Epithelial cell of prostate (primary cell): Measurements from ENCODE around the gene MDGA2.
"Not testable (repeated sequence)": the region's sequence is repeated elsewhere in the genome, so short reads cannot be mapped to it uniquely, and the experiment has no call there.

ENCODE experiments used
- DNase-seq: peaks from one replicate; pipeline ENCODE4 v3.0.0-alpha.2; 2011; ENCODE audit warnings: low read depth, low spot score
- H3K27ac ChIP-seq: fragments of 450-650 bp; 2 replicates; pipeline ENCODE4 v1.5.1; 2017; ENCODE audit warnings: mild to moderate bottlenecking

The MDGA2 gene

DNA sequence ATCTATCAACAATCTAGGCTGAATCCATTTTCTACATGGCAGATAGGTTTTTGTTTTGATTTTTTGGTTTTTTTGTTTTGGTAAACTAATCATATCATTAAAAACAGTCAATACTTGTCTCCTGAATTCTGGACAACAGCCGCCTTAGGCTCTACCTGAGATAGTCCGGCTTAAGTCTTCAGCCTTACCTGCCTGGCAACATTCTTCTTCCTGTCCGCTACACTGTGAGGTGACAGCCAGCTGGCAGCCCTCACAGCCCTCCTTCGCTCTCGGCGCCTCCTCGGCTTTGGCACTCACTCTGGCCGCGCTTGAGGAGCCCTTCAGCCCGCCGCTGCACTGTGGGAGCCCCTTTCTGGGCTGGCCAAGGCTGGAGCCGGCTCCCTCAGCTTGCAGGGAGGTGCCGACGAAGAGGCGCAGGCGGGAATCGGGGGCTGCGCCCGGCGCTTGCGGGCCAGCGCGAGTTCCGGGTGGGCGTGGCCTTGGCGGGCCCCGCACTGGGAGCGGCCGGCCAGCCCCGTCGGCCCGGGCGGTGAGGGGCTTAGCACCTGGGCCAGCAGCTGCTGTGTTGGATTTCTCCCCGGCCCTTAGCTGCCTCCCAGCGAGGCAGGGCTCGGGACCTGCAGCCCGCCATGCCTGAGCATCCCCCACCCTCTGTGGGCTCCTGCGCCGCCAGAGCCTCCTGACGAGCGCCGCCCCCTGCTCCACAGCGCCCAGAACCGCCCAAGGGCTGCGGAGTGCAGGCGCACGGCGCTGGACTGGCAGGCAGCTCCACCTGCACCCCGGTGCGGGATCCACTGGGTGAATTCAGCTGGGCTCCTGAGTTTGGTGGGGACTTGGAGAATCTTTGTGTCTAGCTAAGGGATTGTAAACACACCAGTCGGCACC lies 49.0 kb downstream of the MDGA2 start:
- no peak overlapping the region for H3K27ac ChIP-seq
- no peak for DNase-seq

DNA sequence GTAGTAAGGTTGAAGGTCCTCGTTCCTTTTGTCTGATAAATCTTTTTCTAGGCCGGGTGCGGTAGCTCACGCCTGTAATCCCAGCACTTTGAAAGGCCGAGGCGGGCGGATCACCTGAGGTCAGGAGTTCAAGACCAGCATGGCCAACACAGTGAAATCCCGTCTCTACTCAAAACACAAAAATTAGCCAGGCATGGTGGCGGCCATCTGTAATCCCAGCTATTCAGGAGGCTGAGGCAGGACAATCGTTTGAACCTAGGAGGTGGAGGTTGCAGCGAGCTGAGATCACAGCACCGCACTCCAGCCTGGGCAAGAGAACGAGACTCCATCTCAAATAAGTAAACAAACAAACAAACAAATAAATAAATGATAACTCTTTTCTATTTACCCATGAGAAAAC lies 51.3 kb downstream of the MDGA2 start:
- not testable (repeated sequence) for H3K27ac ChIP-seq, DNase-seq

DNA sequence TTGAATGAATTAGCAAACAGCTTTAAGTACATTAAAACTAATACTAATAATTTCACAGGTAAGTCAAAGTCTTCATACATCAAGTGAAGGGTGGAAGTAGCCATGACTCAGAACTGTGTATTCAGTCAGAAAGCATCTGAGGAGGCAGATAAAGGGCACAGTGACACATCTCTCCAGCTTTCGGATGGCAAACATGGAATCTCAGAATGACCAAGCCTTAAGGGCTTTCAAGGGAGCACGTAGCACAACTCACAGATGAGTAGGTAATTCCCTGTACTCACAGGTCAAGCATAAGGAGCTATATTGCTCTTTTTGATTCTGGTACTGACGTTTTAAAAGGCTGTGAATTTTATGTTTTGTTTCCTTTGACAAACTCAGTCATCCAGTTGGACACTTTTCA lies 56.0 kb downstream of the MDGA2 start:
- no peak overlapping the region for H3K27ac ChIP-seq
- DNase-seq, result no peak

DNA sequence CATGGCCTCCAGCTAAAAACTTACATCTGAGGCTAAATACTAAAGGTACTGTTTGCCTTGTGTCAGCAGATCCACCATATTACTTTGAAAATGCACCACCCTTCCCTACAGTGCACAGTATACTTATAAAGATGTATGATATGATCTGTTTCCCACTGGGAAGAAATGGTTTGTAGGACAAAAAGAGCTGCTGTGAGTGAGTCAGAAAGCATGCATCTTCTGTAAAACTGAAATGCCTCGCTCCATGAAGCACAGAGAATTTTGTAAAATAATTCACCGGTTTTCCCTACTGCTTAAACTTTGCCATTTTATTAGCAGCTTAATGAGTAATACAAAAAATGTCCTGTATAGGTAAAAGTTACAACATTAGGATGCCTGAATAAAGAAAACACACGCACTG lies 68.8 kb downstream of the MDGA2 start:
- no peak for DNase-seq
- no peak overlapping the region for H3K27ac ChIP-seq

DNA sequence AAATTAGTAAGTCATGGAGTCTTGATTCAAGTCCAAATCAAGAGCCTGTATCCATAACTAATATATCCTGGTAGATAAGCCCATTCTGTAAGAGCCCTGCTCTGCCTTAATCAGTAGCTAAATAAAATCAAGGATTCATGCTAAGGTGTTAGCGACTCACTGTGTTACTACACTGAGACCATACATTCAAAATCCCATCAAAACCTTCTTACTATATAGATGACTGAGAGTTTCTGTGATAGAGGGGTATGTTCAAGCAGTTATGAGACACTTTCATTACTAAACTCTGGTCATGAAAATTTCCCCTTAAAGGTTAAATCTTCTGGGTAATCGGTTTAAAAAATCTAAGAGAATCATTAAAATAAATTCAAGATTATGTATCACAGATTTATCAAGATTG lies 78.5 kb downstream of the MDGA2 start:
- no peak overlapping the region for H3K27ac ChIP-seq
- DNase-seq, result no peak

DNA sequence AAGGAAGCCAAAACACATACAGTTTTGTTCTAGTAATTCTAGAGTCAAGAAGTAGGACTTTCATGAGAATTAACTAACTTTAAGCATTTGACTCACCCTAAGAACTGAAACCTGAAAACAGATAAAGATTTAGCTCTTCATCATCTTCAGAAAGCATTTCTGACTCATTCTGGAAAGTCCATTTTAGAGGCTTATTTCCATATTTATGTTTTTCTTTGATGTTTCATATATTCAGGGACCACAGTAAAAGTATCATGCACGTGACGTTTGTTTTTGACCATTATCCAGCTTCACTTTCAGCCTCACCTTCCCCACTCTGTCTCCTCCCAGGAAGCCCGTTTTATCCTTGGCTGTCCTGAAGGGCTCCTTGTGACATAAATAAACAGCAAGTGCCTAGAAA lies 79.2 kb downstream of the MDGA2 start:
- DNase-seq, result no peak
- H3K27ac ChIP-seq, result no peak overlapping the region

DNA sequence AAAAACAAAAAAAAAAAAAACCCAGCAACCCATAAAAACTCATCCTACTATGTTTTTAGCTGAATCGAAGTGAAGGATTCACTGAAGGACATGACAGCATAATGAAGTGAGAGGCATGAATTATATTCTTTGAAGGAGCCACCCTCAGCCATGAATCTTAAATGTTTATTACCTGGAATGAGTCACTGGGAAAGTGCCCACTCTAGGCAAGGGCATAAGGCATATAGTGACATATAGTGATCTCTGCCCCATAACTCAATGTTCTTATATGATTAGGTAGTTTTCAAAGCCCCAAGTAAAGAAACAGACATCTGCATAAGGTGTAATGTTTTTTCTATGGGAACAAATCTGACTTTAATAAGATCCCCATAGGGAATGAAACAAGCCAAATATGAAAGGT lies 79.9 kb downstream of the MDGA2 start:
- no peak for DNase-seq

DNA sequence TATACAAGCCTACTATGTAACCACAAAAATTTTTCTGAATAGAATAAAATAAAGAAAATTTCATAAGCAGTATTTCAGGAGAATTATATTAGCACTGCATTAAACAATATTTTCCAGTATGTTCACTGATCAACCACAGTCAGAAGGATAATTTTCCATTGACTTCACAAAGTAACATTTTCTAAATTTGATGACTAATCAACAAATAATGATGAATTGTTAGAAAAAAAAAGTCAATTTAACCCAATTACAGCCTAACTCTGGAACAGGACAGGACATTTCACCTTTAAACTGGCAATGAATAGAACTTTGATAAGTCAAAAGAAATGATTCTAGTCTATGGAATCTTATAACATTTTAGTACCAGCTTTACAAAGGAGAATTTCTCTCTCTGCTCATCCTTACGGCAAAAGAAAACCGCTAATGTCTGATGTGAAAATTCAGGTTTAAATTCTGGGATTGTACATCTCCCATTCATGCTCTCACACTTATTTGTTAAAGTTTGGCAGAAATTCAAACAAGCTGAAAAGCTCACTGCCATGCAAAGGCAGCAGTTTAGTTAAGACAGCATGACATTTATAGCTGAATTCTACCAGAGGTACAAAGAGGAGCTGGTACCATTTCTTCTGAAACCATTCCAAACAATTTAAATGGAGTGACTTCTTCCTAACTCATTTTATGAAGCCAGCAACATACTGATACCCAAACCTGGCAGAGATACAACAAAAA lies 84.5 kb downstream of the MDGA2 start:
- no peak overlapping the region for H3K27ac ChIP-seq
- DNase-seq, result no peak

More for the DNA sequence above, 79.9 kb downstream of the MDGA2 start:
- no peak overlapping the region for H3K27ac ChIP-seq

DNA sequence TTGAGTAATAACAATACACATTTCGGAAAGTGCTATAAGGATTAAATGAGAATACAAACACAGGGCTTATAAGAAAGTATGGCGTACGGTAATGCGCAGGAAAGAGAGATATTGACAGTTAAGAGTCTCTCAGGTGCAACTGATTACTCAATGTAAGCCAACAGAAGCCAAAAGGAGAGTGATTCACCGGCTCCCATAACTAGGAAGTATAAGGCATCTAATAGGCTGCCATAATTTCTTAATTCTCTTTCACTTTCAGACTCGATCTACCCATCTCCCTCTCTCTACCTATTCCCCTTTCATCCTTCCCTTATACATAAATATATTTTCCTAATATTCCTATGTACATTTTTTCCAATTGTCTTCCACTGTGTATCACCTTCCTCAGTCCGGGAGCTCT lies 90.0 kb downstream of the MDGA2 start:
- no peak for DNase-seq
- no peak overlapping the region for H3K27ac ChIP-seq

DNA sequence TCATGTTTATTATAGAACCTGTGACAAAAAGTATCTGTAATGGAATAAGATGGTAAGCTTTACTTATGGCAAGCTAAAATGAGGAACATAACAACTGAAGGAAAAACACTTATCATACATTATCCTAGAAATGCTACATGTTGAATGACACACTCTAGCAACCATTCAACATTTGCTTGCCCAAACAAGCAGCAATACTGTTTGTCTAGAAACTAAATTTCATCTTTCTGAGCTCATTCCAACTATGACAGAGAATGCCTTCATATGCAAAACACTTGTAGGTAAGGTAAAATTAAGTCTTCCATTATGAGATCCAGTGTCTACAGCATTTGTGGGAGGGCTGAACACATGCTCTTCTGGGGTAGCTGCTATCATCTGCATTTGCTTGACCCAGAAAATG lies 108.1 kb downstream of the MDGA2 start:
- no peak overlapping the region for H3K27ac ChIP-seq
- DNase-seq, result no peak

DNA sequence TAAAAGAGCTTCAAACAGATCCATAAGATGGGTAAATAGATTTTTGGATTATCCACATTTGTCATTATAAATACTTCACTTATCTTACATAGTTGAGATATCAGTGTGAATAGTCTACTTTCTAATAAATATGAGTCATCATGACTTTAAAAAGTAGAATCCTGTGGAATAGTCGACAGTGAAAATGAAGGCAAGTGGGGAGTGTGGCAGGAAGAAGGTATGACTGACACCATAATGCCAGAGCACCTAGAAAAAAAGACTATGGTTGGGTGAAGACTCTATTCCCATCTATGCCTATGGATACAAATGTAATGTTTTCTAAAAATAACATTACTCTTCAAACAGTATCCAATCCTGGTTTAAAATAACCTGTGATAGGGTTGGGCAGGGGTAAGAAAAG lies 117.5 kb downstream of the MDGA2 start:
- H3K27ac ChIP-seq, result no peak overlapping the region
- no peak for DNase-seq

DNA sequence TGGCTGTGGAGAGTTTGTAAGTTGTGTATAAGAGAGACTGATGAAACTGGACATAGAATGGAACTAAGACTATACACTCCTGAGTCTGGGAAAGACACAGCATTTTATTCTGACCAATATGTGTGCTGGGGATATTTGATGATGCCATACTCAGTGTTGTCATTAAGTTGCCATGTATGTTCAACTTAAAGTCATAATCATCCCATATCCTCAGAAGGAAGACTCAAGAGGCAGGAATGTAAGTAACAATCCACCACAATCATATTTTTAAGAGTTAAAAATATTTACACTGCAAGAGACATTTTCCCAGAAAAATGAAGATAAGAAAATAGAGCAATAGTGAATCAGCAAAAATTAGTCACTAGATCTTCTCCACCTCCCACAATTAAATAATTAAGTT lies 120.1 kb downstream of the MDGA2 start:
- H3K27ac ChIP-seq, result no peak overlapping the region
- DNase-seq, result no peak

DNA sequence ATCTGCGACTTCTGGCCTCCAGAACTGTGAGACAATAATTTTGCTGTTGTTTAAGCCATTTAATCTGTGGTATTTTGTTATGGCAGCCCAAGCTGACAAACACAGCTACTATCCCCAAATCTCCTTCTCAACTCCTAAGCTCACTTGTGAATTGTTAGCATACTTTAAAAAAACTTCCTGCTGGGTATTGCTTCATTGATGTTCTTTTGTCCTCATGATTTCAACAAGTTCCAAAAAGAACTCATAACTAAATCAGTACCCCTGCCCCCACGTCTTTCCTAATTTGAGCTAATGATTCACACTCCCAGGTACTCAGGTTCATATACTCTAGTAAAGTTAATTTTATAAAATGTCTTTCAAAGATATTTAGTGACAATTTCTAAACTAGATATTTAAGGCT lies 125.5 kb downstream of the MDGA2 start:
- no peak for DNase-seq
- H3K27ac ChIP-seq, result no peak overlapping the region

DNA sequence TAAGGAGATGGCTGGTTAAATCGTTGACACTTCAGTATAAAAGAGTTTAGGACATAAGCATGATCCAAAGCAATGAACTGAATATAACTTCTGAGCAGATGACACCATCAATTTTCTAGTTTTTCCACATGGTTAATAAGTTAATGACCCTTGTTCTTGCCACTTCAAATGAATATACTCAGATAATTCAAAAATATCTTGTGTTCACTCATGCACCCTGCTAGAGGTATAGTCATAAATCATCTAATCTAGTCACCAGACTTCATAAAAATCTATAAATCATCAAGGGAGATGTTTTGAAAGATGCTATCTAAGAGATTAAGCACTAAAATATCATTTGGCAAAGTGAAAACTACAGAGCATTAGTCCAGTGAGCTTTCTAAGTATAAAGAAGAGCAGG lies 131.9 kb downstream of the MDGA2 start:
- DNase-seq, result no peak
- no peak overlapping the region for H3K27ac ChIP-seq

DNA sequence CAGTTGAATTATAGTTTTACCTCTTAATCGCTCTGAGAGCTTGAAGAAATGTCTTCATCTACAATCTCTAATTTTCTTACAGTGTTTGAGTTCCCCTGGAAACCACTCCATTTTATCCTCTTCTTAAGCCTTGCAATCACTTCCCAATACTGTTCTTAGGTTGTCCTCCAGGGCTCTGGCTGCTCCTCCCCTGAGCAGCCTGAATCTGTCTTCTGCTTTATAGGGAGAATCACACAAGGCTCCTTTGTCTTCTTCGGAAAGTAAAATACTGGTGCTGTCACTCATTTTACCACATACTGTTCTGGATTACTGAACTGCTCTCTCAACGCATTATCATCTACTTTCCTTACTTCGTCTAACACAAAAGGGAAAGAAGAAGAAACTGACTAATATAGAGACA lies 133.7 kb downstream of the MDGA2 start:
- DNase-seq, result no peak
- no peak overlapping the region for H3K27ac ChIP-seq

DNA sequence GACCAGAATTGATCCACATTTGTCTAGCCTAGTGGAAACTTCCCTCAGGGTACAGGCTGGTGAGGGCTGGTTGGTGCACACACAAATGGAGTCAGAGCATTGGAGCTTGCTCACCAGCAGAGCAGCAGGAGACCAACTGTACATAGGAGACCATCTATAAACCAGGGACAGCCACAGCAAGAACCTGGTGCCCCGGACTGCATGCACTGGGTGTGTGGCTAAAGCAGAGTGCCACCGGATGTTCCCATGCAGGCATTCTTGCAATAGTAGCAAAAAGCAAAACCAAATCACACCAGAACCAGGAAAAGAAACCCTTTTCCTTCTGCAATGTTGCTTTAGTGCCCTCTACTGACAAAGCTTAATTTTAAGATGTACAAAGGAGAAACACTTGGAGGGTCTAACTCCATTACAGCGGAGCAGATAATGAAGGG lies 136.4 kb downstream of the MDGA2 start:
- DNase-seq, result no peak
- no peak overlapping the region for H3K27ac ChIP-seq

DNA sequence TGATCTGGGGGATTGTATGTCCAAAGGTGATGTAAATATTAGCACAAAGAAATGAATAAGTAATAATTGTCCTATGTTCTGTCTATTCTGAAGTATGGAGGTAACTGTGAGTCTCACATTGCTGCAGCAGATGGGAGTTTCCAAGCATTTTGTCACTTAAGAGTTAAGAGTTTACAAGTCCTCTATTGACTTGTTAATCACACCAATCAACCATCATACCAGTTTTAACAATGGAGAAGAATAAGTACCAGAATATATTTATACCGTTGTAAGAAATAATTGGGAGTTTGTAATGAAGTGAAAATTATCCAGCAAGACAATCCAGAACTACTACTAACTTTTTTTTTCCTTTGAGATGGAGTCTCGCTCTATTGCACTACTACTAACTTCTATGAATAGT lies 139.1 kb downstream of the MDGA2 start:
- DNase-seq, result no peak
- no peak overlapping the region for H3K27ac ChIP-seq

DNA sequence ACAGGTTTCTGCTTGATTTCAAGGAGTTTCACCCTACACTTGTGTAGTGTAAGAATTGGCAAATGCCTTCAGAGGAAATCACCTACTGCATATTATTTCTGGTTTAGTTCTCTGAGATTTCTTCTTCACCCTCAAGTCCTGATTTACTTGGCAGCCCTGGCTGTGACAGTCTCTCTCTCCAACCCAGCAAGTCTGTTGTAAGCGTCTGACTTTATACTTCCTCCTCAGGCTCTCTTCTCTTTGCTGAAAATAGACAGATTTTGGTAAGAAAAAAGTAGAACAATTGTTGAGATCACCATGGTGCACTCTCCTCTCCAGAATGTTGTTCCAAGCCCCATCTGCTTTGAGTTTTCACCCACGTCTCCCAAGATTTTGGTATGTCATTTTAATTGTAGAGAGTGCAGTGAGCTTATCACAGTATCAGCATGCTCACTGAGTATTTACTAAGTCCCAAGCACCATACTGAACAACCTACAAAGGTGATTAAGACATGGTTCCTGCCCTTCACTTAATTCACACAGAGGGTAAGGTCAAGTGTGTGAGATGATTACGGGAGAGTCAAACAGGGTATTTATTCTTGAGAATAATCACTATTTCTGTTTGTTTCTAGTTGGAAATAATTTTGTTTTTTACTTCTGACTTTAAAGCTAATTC lies 148.7 kb downstream of the MDGA2 start:
- no peak for DNase-seq
- no peak overlapping the region for H3K27ac ChIP-seq

DNA sequence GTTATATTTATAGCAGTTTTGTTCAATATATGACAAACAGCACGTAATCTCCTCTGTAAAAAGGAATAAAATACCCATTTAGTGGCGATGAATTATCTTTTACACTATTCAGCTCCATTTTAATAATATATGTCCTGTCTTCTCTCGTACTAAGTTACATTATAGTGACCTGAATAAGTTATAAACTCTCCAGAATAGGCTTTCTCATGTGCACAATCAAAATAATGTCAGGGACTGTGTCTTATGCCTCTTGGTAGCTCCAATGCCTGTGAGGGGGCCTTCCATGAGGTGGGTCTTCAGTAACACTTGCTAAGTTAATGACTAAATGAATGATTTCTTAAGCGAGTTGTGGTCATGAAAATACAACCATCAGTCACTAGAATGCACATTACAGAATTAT lies 150.9 kb downstream of the MDGA2 start:
- no peak for DNase-seq
- H3K27ac ChIP-seq, result no peak overlapping the region

DNA sequence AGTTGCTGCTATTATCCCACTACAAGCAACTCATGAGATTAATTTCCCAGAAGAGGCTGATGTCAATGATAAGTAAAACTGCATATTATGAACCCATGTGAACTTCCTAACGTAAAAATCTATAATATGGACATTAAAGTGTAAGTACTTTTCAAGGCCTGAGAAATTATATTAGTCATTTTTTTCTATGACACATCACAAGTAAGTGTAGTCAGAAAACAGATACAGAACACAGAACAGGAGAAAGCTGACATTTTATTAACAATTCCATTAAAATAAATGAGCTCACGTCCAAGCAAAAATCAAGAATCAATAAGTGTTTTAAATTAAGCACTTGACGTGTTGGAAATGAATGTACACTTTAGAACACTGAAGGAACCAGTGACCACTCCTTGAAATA lies 155.0 kb downstream of the MDGA2 start:
- H3K27ac ChIP-seq, result no peak overlapping the region

DNA sequence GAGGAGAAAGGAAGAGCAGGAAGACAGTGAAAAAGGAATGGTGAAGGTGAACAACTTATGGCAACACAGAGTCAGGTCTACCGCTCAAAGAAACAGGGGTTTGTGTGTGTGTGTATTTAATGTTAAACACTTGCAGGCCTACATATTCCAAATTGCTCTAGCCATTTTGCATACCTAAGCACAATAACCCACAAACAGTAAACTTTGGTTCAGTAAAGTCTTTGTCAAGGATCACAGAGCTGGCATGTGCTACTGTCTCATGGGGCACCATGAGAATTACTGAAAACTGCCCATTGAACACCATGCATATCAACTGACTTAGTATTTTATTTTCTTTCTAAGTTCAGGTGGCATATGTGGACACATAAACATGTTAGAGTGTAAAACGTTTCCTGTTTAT lies 163.6 kb downstream of the MDGA2 start:
- no peak for DNase-seq
- no peak overlapping the region for H3K27ac ChIP-seq

More for the DNA sequence above, 155.0 kb downstream of the MDGA2 start:
- no peak for DNase-seq
